GM21367 (cell line): ENCODE results near the gene FUT7.
A peak's percentile ranks its signal among the peaks of the same experiment; 100 is the strongest.
"Not testable (repeated sequence)": the region's sequence is repeated elsewhere in the genome, so short reads cannot be mapped to it uniquely, and the experiment has no call there.

Experiments used
- ATAC-seq: cut with Tn5 transposase; IDR thresholded peaks from one replicate; pipeline ENCODE4 v1.9.1; 2021; ENCODE audit not compliant: unreplicated experiment

Gene FUT7

DNA sequence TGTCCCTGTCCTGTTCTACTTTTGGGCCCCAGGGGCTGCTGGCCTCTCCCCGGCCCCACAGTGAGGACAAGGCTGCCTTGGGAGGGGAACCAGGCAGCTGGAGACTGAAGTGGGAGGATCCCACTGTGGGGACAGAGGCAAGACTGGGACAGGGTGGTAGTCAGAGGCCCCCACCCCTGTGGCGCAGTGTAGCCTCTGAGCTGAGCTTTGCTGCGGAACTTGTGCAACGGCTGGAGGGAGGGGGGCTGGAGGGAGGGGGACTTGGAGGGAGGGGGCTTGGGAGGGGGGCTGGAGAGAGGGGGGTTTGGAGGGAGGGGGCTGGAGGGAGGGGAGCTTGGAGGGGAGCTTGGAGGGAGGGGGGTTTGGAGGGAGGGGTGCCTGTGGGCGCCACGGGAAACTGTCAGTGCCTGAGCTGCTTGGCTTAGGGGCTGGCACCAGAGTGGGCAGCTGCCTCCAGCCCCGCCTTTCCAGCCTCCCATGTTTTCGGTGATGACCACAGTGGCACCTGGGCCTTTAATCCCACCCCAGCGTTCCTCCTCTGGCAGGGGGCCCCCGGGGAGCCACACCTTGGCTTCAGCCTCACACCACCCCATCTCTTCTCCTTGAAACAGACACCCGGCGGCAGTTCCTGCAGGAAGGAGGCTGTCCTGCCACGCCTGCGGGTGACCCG, 2.3 kb upstream of the FUT7 start:
- ATAC-seq = no peak

DNA sequence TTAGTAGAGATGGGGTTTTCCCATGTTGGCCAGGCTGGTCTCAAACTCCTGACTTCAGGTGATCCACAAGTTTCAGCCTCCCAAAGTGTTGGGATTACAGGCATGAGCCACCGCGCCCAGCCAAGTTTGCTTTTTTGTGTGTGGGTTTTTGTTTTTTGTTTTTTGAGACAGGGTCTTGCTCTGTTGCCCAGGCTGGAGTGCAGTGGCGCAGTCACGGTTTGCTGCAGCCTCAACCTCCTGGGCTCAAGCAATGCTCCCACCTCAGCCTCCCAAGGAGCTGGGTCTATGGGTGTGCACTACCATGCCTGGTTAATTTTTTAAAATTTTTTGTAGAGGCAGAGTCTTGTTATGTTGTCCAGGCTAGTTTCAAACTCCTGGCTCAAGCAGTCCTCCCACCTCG, 1.6 kb upstream of the FUT7 start:
- not testable (repeated sequence) for ATAC-seq

DNA sequence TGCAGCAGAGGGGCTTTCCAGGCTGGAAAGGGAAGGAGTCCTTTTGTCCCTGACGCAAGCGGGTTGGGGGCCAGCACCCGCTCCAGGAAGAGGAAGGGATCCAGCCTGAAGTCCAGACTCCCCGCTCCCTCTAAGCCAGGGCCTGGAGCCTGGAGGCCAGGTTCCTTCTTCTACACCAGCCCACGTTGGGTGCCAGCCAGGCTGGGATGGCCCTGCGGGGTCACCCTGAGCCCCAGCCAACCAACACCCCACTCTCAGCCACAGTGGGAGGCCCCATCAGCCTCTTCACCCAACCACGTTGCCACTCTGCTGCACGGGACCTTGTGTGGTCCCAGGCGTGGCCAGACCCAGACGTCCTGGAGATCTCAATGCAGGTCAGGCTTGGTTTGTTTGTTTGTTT, 970 bp upstream of the FUT7 start:
- no peak for ATAC-seq

DNA sequence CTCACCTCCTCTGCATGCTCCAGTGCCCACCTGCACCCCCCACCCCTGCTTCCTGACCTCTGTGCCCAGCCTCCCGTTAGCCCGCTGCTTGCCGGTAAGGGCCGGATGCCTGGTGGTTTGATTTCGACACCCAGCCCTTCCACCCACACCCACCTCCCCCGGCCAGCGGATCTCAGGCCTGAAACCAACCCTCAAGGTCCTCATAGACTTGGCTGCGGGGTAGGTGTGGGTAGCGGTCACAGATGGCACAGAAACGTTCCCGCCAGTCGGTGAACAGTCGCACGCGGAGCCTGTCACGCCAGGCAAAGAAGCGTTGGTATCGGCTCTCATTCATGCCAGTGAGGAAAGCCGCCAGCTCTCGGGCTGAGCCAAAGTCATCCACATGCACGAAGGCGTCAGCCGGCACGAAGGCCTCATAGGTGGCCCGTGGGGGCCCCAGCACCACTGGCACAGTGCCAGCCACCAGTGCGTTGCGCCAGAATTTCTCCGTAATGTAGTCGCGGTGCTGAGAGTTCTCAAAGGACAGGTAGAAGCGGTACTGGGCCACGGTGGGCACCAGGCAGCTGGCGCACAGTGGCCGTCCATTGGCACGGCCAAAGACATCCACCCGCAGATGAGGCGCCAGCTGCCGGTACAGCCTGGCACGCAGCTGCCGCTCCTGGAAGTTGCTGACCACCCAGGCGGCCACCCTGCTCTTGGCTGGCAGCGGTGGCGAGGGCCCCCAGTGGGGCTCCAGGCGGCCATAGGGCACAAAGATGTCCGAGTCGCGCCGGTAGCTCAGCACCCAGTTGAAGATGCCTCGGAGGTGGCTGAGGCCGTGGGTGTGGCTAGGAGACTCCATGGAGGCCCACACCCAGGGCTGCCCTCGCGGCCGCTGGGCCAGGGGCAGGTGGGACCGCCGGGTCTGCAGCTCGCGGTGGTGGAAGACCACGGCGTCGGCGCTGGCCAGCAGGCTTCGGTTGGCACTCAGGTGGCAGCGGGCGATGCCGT, 1.1 kb downstream of the FUT7 start:
- no peak for ATAC-seq

DNA sequence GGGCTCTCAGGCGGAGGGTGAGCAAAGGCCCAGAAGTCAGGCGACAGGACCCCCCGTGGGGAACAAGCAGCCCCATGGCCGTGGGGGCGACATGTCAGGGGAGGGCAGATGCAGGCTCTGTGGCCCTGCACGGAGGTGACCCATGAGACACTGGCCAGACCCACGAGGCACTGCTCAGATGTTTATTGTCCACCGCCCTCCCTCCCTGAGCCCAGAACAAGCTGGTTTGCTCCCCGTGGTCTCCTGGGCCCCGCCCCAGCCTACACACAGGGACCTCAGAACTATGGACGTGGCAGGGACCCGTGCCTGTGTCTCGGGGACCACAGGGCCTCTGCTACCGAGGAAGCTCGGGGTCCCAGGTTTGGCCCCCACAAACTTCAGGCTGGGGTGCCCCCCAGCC, 1.9 kb downstream of the FUT7 start:
- no peak for ATAC-seq

DNA sequence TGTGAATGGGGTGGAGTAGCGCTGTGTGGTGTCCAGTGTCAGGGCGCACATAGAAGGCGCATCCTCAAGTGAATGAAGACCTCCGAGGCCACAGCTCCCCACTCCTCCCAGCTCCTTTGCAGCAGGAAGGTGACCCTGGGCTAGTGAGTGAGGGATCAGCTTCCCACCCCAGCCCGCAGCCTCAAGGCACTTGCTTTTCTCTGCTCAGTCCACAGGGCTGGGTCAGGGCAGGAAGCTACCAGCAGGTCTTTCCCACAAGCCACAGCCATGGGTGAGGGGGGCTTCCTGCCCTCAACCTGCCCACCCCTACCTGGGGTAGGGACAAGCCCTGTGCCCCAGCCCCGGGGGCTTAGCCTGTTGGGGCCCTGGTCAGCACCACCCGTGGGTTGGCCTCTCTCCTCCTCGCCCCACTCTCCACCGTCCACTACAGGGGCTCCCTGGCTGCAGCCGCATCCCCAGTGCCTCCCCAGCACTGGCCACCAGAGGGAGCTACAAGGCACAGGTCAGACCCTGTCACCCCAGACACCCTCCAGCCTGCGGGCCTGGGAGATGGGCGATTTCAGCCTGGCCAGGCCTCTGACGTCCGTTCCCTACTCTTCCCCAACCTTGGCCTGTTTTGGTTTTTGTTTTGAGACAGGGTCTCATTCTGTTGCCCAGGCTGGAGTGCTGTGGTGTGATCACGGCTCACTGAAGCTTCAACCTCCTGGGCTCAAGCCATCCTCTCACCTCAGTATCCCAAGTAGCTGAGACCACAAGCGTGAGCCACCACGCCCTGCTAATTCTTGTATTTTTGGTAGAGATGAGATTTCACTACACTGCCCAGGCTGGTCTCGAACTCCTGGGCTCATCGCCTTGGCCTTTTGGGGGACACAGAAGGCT, 2.6 kb downstream of the FUT7 start:
- ATAC-seq = peak; percentile 32

DNA sequence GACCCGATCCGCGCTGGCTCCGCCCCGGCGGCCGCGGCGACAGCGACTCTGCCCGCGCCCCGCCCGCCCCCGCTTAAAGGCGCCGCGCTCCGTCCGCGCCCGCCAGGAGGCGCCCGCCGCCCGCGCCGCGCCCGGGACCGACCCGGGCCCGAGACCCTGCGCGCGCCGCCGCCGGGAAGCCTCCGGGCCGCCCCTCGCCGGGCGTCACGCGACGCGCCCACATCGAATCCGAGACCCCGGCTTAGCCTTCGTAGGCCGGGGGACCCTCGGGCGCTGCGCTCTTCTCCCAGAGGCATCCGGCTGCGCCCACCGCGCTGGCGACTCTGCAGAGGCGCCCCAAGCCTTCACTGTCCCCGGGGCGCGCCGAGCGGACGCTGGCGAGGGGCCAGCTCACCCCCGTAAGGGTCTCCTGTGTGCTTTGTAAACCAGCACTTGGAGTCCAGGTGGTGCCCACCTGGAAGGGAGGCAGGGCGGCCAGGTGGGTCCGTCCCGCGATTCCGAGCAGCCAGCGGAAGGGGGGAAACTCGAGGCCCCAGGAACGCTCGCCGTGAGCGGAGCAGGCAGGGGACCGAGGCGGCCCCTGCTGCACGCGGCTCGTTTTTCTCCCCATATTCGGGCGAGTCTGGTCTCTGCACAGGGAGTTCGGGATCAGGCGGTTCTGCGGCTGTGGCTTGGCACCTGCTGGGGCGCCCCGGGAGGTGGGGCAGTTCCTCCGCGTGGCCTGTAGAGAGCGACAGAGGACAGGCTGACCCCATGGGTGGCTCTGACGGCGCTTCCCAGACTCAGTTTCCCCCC, 3.4 kb downstream of the FUT7 start:
- ATAC-seq = no peak

DNA sequence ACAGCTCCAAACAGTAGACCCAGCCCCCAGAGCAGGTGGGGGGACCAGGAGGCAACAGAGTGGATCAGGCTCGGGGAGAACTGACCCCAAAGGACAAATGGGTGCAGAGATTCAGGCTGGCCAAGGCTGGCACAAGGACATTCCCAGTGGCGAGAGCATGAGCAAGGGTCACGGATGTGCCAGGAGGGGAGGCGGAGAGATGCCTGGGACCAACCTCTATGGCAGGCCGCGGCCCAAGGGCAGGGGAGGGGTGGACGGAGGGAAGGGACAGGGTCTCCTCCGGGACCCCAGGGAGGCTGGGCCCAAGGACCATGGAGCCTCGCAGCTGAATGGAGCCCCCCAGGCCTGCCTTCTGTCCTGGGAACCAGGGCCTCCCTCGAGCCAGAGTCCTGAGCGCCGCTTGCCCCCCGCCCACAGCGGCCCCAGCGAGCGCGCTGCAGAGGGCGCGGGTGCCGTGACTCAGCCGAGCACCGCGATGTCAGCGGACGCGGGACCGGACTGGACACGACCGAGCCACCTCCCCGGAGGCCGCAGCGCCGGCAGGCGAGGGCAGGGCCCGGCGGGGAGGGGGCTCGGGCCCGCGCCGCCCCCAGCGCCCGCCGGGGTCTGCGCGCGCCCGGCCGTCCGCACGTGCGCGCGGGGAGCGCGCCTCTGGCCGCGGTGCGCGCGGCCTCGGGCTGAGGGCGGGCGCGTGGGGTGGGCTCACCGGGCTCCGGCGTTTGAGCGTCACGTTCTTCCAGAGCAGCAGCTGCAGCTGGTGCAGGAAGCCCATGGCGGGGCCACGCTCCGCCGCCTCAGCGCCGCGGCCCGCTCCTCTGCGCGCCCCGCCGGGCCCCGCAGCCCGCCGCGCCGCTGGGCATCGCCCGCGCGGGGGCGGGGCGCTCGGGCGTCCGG, 4.3 kb downstream of the FUT7 start, which contains the start of gene ABCA2:
Gene ABCA2, minus strand, starts transcription at position 869 of the 894 bp plus-strand sequence. Its CDS starts 97 bp downstream, at position 772.
- ATAC-seq = no peak

DNA sequence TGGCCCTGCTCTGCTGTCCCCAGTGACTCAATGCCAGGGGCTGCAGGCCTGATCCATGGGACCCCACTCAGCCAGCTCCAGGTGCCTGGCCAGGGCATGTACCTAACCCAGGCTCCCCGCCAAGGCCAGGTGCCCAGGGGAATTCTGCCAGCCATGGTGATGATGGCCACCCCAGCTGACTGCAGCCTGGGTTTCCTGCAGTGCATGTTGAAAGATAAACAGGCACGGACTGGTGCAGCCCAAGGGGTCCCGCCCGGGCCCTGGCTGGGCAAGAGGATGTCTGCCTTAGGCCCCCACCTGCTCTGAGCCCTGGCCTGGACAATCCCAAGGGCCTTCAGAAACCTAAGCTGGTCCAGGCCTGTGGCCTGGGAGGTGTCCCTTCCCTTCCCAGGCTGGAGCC, 5.1 kb downstream of the FUT7 start:
- ATAC-seq = no peak

DNA sequence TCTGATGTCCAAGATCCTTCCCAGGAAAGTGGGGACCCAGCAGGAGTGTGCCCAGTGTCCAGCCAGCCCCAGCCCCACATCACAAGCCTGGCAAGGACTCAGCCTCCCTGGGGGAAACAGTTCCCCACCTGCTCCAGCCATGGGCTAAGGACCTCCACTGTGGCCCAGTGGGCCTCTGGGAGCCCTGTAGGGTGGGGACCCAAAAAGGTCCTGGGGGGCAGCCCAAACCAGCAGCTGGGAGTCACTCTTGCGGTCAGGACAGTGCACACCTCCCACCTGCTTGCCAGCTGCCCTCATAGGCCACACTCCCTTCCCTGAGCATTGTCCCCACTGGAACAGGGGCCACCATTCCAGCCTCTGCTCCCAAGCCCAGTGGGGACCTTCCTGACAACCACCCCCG, 5.5 kb downstream of the FUT7 start:
- ATAC-seq = no peak

DNA sequence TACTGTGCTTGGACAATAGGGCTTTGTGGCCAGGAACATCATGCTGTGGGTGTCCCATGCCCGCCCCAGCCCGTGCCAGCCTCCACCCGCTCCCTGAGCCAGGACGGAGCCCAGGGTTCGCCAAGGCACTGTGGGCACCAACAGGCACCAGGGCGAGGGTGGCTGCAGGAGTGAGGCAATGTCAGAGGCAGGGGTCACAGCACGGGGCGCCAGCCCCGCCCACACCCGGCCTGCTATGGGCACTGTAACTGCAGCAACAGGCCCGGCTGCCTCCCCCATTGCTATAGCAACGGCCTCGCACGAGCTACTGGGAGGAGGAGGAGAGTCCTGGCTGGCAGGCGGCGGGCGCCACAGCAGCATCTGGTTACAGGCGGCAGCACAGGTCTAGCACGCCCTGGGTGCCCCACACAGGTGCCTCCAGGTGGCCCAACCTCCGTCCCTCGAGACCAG, 6.3 kb downstream of the FUT7 start:
- ATAC-seq = no peak

DNA sequence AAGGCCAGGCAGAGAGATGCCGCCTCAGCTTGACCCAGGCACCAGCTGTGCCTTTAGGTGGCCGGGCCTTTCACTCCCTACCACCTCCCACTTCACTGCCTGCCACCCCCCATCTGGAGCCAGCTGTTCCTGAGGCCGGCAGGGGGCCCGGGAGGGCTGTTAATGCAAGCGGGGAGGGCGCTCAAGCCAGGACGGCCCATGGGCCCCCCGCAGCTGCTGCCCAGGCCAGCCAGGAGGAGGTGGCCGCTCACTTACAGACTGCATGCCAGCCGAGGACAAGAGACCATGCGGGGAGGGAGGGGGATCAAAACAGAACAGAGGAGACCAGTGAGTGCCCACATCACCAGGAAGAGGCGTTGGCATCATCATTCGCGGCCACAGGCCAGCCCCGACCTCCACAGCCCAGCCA, 8.3 kb downstream of the FUT7 start:
- no peak for ATAC-seq

DNA sequence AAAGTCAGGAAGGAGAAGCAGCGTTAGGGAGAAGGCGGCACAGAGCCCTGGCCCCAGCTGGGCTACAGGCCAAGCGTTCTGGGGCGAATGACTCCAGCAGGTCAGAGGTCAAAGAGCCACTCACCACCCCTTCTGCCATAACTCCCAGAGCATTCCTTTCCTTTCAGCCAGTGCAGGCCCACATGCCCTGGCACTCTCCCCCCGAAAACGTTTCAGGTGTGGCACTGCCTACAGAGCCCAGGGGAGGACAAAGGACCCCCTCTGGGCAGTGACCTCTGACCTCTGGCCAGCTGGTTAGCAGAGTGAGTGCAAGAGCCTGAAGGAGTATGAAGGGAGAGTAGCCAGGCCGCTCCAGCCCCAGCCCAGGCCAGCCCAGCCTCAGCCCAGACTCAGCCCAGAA, 8.7 kb downstream of the FUT7 start:
- no peak for ATAC-seq

DNA sequence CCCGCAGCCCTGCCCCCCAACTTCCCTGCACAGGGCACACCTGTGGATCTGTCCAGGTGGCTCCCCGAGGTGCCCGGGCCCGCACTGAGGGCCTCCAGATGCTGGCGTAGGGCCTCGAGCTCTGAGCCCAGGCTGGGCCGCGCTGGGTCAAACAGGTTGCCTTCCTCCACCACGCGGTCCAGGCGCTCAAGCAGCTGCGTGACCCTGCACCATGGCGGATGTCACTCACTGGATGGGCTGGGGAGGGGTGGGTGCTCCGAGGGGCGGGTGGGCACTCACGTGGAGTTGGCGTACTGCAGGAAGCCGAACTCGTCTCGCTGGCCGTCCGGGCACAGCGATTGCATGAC, 9.3 kb downstream of the FUT7 start:
- ATAC-seq = no peak

DNA sequence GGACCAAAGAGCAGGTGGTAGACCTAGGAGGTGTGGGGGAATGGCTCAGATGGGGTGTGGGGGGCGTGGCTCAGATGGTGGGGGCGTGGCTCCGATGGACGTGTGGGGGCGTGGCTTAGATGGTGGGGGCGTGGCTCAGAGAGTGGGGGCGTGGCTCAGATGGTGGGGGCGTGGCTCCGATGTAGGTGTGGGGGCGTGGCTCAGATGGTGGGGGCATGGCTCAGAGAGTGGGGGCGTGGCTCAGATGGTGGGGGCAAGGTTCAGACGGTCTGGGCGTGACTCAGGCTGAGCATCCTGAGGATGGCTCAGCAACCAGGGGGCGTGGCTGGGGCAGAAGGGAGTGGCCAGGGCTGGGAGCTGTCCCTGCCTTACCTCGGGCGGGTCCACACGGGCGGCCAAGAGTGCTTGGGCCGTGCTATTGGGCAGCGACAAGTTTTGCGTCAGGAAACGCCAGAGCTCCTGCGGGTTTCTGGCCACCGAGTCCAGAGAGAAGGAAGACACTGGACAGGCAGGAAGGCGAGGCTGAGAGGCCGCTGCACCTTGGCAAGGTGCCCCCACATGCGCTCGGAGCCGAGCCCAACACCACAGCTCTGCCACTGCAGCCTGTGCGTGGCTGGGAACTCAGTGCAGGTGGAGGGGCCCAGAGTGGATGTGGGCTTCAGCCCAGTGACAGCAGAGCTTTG, 9.8 kb downstream of the FUT7 start:
- no peak for ATAC-seq

DNA sequence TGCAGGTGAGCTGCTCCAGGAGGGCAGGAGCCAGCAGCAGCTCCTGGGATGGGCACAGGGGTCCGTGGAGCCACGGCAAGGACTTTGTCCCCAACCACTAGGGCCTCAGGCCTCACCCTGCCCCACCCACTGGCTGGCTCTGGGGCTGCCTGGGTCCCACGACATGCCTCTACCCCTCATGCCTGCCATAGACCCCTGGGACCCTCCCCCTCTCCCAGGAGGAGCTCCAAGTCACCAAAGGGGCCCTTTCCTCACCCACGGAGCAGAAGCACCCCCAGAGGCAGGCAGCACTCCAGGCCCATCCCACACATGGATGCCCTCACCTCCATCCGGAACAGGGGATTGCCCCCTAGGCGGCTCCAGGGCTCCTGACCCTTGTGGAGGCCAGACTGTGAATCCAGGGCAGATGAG, 10.3 kb downstream of the FUT7 start:
- ATAC-seq = no peak

DNA sequence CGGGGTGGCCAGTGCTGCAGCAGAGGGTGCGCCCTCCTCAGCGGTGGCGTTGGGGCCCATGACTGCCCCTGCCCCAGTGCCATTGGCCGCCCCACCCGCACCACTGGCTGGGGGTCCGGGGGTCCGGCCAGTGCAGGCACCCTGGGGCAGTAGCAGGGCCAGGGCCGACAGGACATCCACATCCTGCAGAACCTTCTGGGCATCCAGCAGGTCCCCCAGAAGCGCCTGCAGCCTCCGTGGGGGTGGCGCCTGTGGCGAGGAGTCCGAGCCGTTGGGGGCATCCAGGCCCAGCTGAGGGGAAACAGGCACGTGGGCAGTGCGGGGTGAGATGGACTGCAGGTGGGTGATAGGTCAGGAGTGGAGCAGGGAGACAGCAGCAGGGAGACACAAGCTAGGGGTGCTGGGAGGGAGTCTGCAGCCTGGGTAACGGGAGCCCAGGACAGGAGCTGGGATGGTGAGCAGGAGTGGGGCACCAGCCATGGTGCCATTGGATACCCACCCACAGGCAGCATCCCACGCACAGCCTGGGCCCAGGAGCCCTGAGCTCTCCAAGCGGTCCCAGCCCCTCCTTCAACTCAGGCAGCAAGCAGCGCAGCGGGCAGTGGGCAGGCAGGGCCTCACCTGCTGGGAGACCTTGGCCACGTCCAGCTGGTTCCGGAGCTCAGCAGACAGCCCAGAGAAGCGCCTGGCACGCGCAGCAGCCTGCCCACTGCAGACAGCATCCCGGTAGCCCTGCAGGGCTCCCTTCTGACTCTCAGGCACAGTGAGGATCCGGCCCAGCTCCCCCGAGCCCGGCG, 10.9 kb downstream of the FUT7 start:
- no peak for ATAC-seq
